Smooth muscle cell of the brain vasculature (primary cell): ENCODE data around the gene TTYH3.
"Not testable (repeated sequence)": the region's sequence is repeated elsewhere in the genome, so short reads cannot be mapped to it uniquely, and the experiment has no call there.

Experiments
- DNase-seq: peaks from one replicate; pipeline ENCODE4 v3.0.0-alpha.2; 2012; ENCODE audit warnings: low read depth, low spot score

Gene TTYH3

GRCh38 chr7:2631946-2632732 is at the start of gene TTYH3:
Gene TTYH3, plus strand, starts transcription at chr7:2631986. Its CDS starts 170 bp downstream, at chr7:2632156.
- no peak for DNase-seq

GRCh38 chr7:2582006-2582735 is 49.6 kb upstream of the TTYH3 start:
- no peak for DNase-seq

- no peak for DNase-seq
Observed at GRCh38 chr7:2583798-2584580, 47.8 kb upstream of the TTYH3 start.

- DNase-seq: no peak
Observed at GRCh38 chr7:2585446-2585845, 46.3 kb upstream of the TTYH3 start.

GRCh38 chr7:2586326-2587020 is 45.3 kb upstream of the TTYH3 start:
- no peak for DNase-seq

GRCh38 chr7:2587134-2587533 is 44.7 kb upstream of the TTYH3 start:
- no peak for DNase-seq

- DNase-seq: no peak
Observed at GRCh38 chr7:2587778-2588177, 44.0 kb upstream of the TTYH3 start.

- DNase-seq: no peak
Observed at GRCh38 chr7:2589341-2589740, 42.4 kb upstream of the TTYH3 start.

GRCh38 chr7:2589941-2590340 is 41.8 kb upstream of the TTYH3 start:
- DNase-seq: not testable (repeated sequence)

- DNase-seq: no peak
Observed at GRCh38 chr7:2592375-2592865, 39.4 kb upstream of the TTYH3 start.

GRCh38 chr7:2593036-2593727 is 38.6 kb upstream of the TTYH3 start:
- no peak for DNase-seq

- DNase-seq: no peak
Observed at GRCh38 chr7:2594599-2594998, 37.2 kb upstream of the TTYH3 start.

GRCh38 chr7:2595258-2595860 is 36.4 kb upstream of the TTYH3 start:
- DNase-seq: no peak

GRCh38 chr7:2596464-2597272 is 35.1 kb upstream of the TTYH3 start:
- DNase-seq: no peak

GRCh38 chr7:2597273-2597640 is 34.5 kb upstream of the TTYH3 start:
- no peak for DNase-seq

GRCh38 chr7:2598154-2598823 is 33.5 kb upstream of the TTYH3 start:
- no peak for DNase-seq

- DNase-seq: no peak
Observed at GRCh38 chr7:2601065-2601464, 30.7 kb upstream of the TTYH3 start.

- no peak for DNase-seq
Observed at GRCh38 chr7:2601907-2602306, 29.9 kb upstream of the TTYH3 start.

- no peak for DNase-seq
Observed at GRCh38 chr7:2602406-2603043, 29.3 kb upstream of the TTYH3 start.
